ENCODE measurements around the gene RAB11FIP3. TPM values are rescaled to one million over a fixed set of nuclear protein-coding genes. Genes with fewer than 3 reads are reported as not detected.

Gene RAB11FIP3
- polyA plus RNA-seq, 1 of the 3 experiments (the other 2 are of a cell fraction), result 24.8 TPM

GRCh38 chr16:496097-496886 lies 70.8 kb downstream of the RAB11FIP3 start (continued):
- TF ChIP-seq, protein P1, sequence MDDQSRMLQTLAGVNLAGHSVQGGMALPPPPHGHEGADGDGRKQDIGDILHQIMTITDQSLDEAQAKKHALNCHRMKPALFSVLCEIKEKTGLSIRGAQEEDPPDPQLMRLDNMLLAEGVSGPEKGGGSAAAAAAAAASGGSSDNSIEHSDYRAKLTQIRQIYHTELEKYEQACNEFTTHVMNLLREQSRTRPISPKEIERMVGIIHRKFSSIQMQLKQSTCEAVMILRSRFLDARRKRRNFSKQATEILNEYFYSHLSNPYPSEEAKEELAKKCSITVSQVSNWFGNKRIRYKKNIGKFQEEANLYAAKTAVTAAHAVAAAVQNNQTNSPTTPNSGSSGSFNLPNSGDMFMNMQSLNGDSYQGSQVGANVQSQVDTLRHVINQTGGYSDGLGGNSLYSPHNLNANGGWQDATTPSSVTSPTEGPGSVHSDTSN (IDR thresholded peaks at IDR 0.05), result no peak
- no peak for TF ChIP-seq TEAD4 (IDR thresholded peaks at IDR 0.05; ENCODE audit: borderline replicate concordance, insufficient read depth)
- TF ChIP-seq MXI1 (IDR thresholded peaks at IDR 0.05; ENCODE audit: low read depth, low read length), result no peak
- no peak for TF ChIP-seq EZH2phosphoT487 (IDR thresholded peaks at IDR 0.05; ENCODE audit: borderline replicate concordance, low read depth)
- TF ChIP-seq ZBTB33 (IDR thresholded peaks at IDR 0.05; ENCODE audit: borderline replicate concordance, low read depth), result no peak
- TF ChIP-seq RXRA (IDR thresholded peaks at IDR 0.05; ENCODE audit: borderline replicate concordance, low read depth), result no peak

DNA sequence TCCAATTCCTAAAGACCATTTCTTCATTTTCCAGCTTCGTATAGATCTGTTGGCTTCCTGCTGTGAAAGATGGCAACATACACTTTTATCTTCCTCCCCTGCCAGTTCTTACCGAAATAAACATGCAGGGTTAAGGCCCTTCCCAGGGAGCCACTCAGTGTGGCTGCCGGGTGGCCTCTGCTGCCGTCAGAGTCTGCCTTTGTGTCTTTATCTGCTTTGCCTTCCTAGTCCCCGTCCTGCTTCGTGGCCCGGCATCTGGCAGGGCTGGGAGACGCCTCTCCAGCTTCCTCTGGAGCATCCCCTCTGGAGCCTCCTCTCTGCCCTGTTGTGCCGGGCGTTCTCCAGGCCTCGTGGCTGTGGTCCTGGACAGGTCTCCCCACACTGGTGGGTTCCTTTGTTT lies 71.8 kb downstream of the RAB11FIP3 start:
- H3K27me3 ChIP-seq (ENCODE audit: insufficient read depth), result no peaks in the 10 kb centered on the region
- no peak overlapping the region for H3K27ac ChIP-seq (ENCODE audit: low read depth in 2 of 2, low read length in 1 of 2)
- H3K4me1 ChIP-seq (ENCODE audit: control insufficient read depth in 1 of 2, insufficient read depth in 2 of 2, low read depth in 1 of 2, low read length in 1 of 2), result no peaks in the 10 kb centered on the region
- CTCF ChIA-PET, result interaction anchor here (3.3 kb wide), 1 partner anchor 9 kb away, joined by 20 read pairs; no protein-coding TSS in a partner anchor
- H3K4me3 ChIP-seq (ENCODE audit: low read depth in 2 of 2, low read length in 1 of 2), result no peak overlapping the region
- H2AFZ ChIP-seq (ENCODE audit: low read depth), result no peak overlapping the region
- no peak overlapping the region for H3K9ac ChIP-seq
- H3K79me2 ChIP-seq (ENCODE audit: insufficient read depth), result no peaks in the 10 kb centered on the region
- no peaks in the 10 kb centered on the region for H3K9me2 ChIP-seq
- H3F3A ChIP-seq (replicated peaks; ENCODE audit: insufficient read depth), result no peaks in the 10 kb centered on the region
- DNase-seq, result no peak
- 97% methylated on average over 11 of the region's 11 CpGs for whole genome bisulfite sequencing (ENCODE audit: low lambda C conversion rate)
- no peaks in the 10 kb centered on the region for H3K9me3 ChIP-seq
- no peaks in the 10 kb centered on the region for H4K20me1 ChIP-seq (ENCODE audit: insufficient read depth)
- H3K36me3 ChIP-seq (replicated peaks in 1 of 2; ENCODE audit: control insufficient read depth in 1 of 2, insufficient read depth in 2 of 2, low read length in 1 of 2), result peaks cover 3 to 7% of the 10 kb centered on the region in 2 experiments
- POLR2A ChIA-PET, result interaction anchor here (1.3 kb wide), 1 partner anchor 22 kb away, joined by 4 read pairs; no protein-coding TSS in a partner anchor
- TF ChIP-seq MXI1 (IDR thresholded peaks at IDR 0.05; ENCODE audit: low read depth, low read length), result no peak
- TF ChIP-seq GABPA (IDR thresholded peaks at IDR 0.05; ENCODE audit: low read depth), result no peak
- no peak for TF ChIP-seq FOSL2 (IDR thresholded peaks at IDR 0.05; ENCODE audit: borderline replicate concordance, low read depth)
- TF ChIP-seq SMC3 (IDR thresholded peaks at IDR 0.05; ENCODE audit: low read depth, low read length), result no peak
- TF ChIP-seq POLR2AphosphoS5 (IDR thresholded peaks at IDR 0.05; ENCODE audit: low read depth, low read length), result no peak
- no peak for TF ChIP-seq RXRA (IDR thresholded peaks at IDR 0.05; ENCODE audit: borderline replicate concordance, low read depth)
- no peak for TF ChIP-seq FOXM1 (IDR thresholded peaks at IDR 0.05; ENCODE audit: low read depth)
- TF ChIP-seq RFX5 (IDR thresholded peaks at IDR 0.05; ENCODE audit: low read length), result no peak
- TF ChIP-seq RCOR1 (IDR thresholded peaks at IDR 0.05; ENCODE audit: low read length), result no peak
- no peak overlapping the region for H3K4me2 ChIP-seq
